Limb (tissue), 2 donors: Measurements from ENCODE around the gene LRRC74A.

Source experiments
- DNase-seq, 2 donors: peaks; one replicate each; pipeline ENCODE4 v3.0.0-alpha.2; 2016; ENCODE audit errors: extremely low spot score in 2 of 2

LRRC74A gene

DNA sequence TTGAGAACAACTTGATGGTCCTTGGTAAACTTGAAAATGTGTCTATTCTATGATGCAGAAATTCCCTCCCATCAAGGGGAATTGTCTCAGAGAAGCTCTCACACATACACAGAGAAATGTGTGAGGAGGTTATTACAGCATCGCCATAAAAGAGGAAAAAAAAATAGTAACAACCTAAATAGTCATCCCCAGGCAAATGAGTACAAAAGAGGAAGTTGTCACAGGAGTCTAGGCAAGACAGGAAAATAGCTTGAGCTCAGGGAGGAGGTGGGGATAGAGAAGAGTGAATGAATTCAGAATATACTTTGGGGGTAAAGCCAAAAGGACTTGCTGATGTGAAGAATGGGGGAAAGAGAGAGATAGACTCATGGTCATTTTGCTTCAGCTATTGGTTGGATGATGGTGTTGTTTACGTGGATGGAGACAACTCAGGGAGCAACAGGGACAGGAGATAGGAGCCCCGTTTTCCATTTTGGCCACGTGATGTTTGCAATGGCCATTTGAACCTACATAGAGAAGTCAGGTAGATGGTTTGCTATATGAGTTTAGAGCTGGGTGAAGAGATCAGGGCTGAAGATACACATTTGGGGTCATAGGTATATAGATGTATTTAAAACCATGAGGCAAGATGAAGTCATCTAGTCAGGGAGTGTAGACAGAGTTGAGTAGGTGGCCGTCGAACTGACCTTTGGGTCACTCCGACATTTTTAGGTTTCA is 20.3 kb downstream of the LRRC74A start:
- DNase-seq = no peak

DNA sequence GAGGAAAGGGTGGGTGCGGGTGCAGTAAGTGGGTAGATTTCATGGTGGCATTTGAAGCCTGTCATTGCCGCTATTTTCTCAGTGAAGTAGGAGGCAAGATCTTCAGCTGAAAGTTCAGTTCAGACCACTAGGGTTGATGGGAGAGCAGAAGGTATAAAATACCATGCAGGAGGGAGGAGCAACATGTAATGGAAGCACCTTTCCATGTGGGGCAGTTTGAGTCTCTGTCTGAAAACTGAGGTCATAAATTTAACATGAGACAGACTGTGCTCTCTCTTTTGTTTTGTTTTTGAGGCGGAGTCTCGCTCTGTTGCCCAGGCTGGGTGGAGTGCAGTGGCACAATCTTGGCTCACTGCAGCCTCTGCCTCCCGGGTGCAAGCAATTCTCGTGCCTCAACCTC is 22.7 kb downstream of the LRRC74A start:
- DNase-seq = no peak

DNA sequence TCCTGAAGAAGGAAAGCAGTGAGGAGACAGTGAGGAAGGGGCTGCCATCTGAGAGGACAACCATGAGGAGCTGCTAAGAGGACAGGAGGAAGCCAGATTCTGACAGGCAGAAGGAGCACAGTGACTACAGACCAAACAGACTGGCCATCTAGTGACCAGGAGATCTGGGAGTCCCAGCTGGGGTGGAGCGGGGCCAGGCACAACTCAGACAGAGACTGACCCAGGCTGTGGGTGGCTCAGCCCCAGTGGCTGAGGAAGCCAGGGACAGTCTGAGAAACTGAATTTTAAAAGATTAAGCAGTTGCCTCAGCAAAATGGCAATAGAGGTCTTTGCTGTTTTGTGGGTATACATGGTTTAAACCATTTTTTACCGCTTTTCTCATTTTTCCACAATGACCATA is 28.9 kb downstream of the LRRC74A start:
- DNase-seq = no peak

DNA sequence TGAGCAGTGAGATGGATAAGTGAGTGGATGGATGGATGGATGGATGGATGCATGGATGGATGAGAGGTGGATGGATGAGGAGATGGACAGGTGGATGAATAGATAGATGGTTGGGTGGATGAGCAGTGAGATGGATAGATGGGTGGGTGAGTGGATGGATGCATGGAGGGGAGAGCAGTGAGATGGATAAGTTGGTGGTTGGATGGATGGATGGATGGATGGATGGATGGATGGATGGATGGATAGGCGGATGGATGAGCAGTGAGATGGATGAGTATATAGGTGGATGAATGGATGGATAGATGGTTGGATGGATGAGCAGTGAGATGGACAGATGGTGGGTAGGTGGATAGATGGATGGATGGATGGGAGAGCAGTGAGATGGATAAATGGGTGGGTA is 30.6 kb downstream of the LRRC74A start:
- no peak for DNase-seq

- no peak for DNase-seq
Measured at GRCh38 chr14:76861574-76862255, 35.5 kb downstream of the LRRC74A start.

GRCh38 chr14:76862546-76863282 is 36.5 kb downstream of the LRRC74A start:
- DNase-seq = no peak

DNA sequence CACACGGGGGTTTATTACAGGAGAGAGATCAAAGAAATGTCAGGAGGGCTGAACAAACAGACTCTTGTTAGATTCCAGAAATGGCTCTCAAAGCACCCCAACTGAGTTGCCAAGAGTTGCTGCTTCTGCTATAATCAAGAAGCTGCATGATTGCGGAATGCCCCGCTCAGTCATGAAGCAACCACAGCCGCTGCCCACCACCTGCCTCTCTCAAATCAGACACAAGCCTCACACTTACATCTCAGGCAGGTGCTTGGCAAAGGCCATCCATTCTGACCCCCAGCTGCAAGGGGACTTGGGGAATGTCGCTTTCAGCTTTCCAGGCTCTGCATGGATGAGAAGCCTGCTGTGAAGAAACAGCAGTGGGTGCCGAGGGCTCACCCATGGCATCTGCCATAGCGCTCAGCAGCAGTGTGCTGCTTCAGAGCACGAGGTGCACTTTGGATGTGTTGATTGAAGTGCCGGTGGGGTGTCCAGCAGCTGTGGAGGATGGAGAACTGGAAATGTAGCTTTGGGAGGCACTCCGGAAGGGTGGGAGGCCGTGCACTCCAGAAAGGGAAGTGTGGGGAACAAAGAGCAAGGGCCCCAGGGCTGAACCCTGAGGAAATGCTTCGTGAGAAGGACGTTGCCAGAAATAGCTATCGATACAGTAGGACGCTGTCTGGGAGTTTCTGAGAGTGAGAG is 37.7 kb downstream of the LRRC74A start:
- DNase-seq = no peak

DNA sequence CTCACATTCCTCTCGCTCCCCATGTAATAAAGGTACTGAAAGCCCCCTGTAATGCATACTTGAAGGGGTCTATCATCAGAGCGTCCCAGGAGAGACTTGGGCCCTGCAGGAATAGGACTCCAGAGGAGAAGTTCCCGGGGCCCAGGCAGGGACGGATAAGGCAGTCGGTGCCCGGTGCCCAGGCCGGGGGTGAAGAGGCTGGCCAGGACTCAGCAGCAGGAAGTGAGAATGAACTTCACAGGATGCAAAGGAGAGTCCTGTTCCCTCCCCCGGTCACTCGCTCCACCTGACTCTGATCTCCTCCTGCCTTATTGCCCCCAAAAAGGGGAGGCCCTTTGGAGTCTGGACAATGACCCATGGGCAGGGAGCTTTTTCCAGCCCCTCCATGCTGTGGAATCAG is 40.2 kb downstream of the LRRC74A start:
- no peak for DNase-seq

DNA sequence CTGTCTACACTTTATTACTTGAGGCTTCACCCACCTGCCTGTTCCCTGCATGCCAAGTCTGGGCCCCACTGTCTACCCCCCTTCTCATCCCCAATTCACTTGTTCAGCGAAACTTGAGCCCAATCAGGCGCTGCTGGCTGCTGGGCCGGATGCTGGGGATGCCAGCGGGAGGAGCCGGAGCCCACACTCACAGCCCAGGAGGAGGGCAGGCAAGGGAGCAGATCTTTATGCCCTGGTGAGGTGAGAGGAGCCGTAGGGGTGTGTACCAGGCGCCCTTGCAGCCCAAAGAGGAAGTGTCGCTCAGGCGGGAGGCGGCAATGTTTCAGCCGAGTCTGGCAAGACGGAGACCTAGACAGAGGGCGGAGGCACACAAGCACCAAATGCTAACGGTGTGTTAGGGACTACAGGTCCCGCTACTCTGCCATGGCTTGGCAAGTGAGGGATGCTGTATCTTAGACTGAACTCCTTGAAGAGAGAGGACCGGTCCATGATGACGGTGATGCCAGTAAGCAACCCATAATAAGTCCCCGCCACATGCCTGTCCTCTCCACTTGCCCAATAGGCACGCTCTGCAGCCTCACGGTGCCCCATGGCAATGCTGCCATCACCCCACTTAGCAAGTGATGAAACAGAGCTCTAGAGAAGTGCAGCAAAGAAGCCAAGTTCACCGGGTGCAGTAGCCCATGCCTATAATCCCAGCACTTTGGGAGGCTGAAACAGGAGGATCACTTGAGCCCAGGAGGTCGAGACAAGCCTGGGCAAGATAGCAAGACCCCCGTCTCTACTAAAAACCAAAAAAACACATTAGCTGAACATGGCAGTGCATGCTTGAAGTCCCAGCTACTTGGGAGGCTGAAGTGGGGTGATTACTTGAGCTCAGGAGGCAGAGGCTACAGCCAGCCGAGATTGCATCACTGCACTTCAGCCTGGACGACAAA is 41.6 kb downstream of the LRRC74A start:
- no peak for DNase-seq

GRCh38 chr14:76868454-76869170 is 42.4 kb downstream of the LRRC74A start:
- no peak for DNase-seq

GRCh38 chr14:76870166-76870565 is 44.0 kb downstream of the LRRC74A start:
- DNase-seq = no peak

DNA sequence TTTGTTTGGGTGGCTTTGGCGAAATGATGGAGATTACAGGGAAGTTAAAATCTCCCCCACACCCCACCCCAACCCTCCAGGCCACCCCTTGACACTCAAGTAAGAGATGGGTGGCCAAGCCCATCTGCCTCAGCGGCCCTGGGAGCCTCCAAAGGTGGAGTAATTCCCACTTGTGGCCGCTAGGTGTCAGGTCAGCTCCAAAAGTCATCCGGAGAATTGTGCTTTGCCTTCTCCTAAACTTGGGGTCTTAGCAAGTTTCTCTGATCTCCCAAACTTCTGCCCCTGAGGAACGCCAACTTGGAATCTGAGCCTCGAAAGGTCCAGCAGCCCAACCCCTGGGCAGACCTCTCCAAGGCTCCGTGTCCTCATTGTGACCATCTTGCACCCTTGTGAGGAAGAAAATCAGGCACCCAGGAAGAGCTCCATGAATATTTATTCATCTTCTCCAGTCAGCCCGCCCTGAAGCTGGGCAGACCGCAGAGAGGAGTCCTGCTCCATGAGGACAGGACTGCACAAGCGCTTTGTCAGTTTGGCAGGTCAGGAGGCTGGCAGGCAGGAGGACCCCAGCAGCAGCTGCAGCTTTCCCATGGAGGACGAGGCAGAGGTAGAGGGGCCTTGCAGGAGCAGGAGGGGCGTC is 46.7 kb downstream of the LRRC74A start:
- DNase-seq = peak in 1 of 2 donors; percentile 78

- no peak for DNase-seq
Measured at GRCh38 chr14:76874734-76875133, 48.5 kb downstream of the LRRC74A start.

- peak; percentile 77 to 80 for DNase-seq
Measured at GRCh38 chr14:76876076-76876475, 49.9 kb downstream of the LRRC74A start.

- DNase-seq = no peak
Measured at GRCh38 chr14:76877871-76878270, 51.7 kb downstream of the LRRC74A start.

DNA sequence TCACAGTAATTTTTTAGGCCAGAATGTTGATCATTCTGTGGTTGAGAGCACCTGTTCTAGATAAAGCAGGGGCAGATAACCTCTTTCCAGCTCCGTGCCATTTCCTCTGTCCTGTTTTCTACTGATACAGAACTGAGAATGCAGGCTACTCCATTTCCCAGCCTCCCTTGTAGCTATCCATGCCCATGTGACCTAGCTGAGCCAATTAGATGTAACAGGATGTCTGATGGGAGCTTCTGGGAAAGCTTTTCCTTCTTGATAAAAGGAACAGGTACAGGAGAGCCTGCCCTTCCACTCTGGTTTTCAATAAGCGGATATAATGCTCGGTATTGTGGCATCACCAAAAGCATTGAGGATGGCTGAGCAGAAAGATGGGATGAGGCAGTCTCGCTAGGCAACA is 54.2 kb downstream of the LRRC74A start:
- no peak for DNase-seq

- DNase-seq = no peak
Measured at GRCh38 chr14:76881348-76881747, 55.1 kb downstream of the LRRC74A start.

DNA sequence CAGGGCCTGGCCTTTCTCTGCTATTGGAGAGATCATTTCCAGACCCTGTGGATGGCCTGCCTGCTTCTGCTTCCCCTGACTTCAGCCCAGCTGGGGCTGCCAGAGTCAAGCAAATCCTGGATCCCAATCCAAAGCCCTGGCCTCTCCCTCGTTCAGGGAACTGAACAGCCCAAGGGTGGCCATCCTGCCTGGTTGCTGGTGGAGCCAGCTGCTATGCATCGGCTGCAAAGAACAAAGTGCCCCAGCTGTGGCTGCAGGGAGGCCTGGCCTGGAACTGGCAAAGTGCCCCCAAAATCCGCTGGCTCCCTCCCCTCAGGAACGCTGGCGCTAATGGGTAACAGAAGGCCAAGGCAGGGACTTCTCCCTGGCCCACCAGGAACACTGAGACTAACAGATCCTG is 56.4 kb downstream of the LRRC74A start:
- DNase-seq = peak in 1 of 2 donors; percentile 67

GRCh38 chr14:76883447-76883846 is 57.2 kb downstream of the LRRC74A start:
- no peak for DNase-seq

DNA sequence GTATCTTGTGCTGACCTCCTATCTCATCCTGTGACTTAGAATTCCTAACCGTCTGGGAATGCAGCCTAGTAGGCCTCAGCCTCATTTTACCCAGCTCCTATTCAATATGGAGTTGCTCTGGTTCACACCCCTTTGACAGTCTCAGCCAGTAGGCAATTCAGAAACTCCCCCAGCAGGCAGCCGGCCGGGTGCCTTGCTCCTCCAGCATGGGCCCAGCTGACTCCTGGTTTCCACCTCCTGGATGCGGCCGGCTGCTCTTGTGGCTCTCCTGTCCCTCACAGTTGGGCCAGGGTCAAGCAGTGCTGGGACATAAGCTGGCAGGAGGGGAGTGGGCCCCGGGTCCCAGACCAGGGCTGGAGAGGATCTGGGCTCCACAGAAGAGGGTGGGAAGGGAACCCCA is 58.2 kb downstream of the LRRC74A start:
- no peak for DNase-seq
